Measurements from ENCODE around the gene ZC3HAV1.

- TF ChIP-seq CTCF (conservative IDR thresholded peaks at IDR 0.05 in 1 of 2, IDR thresholded peaks at IDR 0.05 in 1 of 2; ENCODE audit: extremely low read depth in 1 of 2, insufficient read depth in 1 of 2, low read depth in 1 of 2, low read length in 2 of 2): no peak
- no peak for TF ChIP-seq EZH2 (IDR thresholded peaks at IDR 0.05; ENCODE audit: borderline replicate concordance, low read length)
Measured at GRCh38 chr7:139106959-139107358, 2.6 kb downstream of the ZC3HAV1 start.

Measured in mammary epithelial cell (primary cell).